ENCODE results near the gene STX17. TPM values are rescaled to one million over a fixed set of nuclear protein-coding genes. Genes with fewer than 3 reads are reported as not detected.

The STX17 gene
- total and polyA plus RNA-seq, 2 donors, result 7.5 to 21.0 TPM

- Histone ChIP-seq H3K4me1 (ENCODE audit: control insufficient read depth in 2 of 2, insufficient read depth in 2 of 2, low read length in 2 of 2) (no peaks in the 10 kb centered on the region), H3K9me3 (ENCODE audit: control insufficient read depth in 2 of 2, insufficient read depth in 1 of 2, low read length in 1 of 2) (peaks cover 0 to 10% of the 10 kb centered on the region in 2 donors), H3K36me3 (ENCODE audit: control insufficient read depth in 2 of 2, insufficient read depth in 2 of 2, low read length in 1 of 2) (peaks cover 15 to 20% of the 10 kb centered on the region in 2 donors), H3K27ac (ENCODE audit: low read depth in 1 of 2, low read length in 1 of 2) (no peak overlapping the region), H3K27me3 (ENCODE audit: control insufficient read depth in 2 of 2, insufficient read depth in 1 of 2, low read length in 1 of 2) (no peaks in the 10 kb centered on the region), H3K4me3 (ENCODE audit: low read length in 2 of 2) (no peak overlapping the region)
- no peak for DNase-seq (ENCODE audit: low read depth in 6 of 9, low spot score in 9 of 9)
- 98% methylated on average over 5 of the region's 5 CpGs for WGBS
Observed at GRCh38 chr9:99999797-100000196, 93.3 kb downstream of the STX17 start.

- peak in 8 of 9 donors; percentile 24 to 72 (median 46) for DNase-seq (ENCODE audit: low read depth in 6 of 9, low spot score in 9 of 9)
- WGBS, result 59% methylated on average over 1 of the region's 1 CpG
- Histone ChIP-seq H3K27me3 (ENCODE audit: control insufficient read depth in 2 of 2, insufficient read depth in 1 of 2, low read length in 1 of 2) (no peaks in the 10 kb centered on the region), H3K9me3 (ENCODE audit: control insufficient read depth in 2 of 2, insufficient read depth in 1 of 2, low read length in 1 of 2) (no peaks in the 10 kb centered on the region), H3K36me3 (ENCODE audit: control insufficient read depth in 2 of 2, insufficient read depth in 2 of 2, low read length in 1 of 2) (peaks cover 0 to 10% of the 10 kb centered on the region in 2 donors), H3K27ac (ENCODE audit: low read depth in 1 of 2, low read length in 1 of 2) (no peak overlapping the region), H3K4me1 (ENCODE audit: control insufficient read depth in 2 of 2, insufficient read depth in 2 of 2, low read length in 2 of 2) (no peaks in the 10 kb centered on the region), H3K4me3 (ENCODE audit: low read length in 2 of 2) (no peak overlapping the region)
Observed at GRCh38 chr9:100011062-100011681, 104.7 kb downstream of the STX17 start.

DNA sequence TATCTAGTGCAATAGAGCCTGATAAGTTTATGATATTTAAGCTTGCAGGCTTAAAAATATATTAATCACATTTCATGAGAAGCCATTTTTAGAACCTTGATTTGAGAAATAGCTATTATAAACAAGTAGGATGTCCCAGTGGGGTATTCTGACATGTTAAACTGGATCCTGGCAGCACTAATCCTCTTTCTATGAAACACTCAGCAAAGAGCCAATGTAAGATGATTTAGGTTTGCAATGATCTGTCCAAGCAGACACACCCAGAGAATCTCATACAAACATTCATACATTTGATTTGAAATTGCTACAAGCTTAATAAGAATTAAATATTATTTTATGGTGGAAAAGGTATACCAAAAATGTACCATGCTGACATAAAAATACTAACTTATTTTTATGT lies 105.8 kb downstream of the STX17 start:
- no peak for DNase-seq (ENCODE audit: low read depth in 6 of 9, low spot score in 9 of 9)
- no peaks in the 10 kb centered on the region for H3K9me3 ChIP-seq (ENCODE audit: control insufficient read depth in 2 of 2, insufficient read depth in 1 of 2, low read length in 1 of 2)
- H3K36me3 ChIP-seq (ENCODE audit: control insufficient read depth in 2 of 2, insufficient read depth in 2 of 2, low read length in 1 of 2), result peaks cover 0 to 14% of the 10 kb centered on the region in 2 donors
- H3K4me3 ChIP-seq (ENCODE audit: low read length in 2 of 2), result no peak overlapping the region
- no peaks in the 10 kb centered on the region for H3K27me3 ChIP-seq (ENCODE audit: control insufficient read depth in 2 of 2, insufficient read depth in 1 of 2, low read length in 1 of 2)
- no peak overlapping the region for H3K27ac ChIP-seq (ENCODE audit: low read depth in 1 of 2, low read length in 1 of 2)
- H3K4me1 ChIP-seq (ENCODE audit: control insufficient read depth in 2 of 2, insufficient read depth in 2 of 2, low read length in 2 of 2), result no peaks in the 10 kb centered on the region

GRCh38 chr9:100013573-100013972 lies 107.1 kb downstream of the STX17 start:
- Histone ChIP-seq H3K4me3 (ENCODE audit: low read length in 2 of 2) (no peak overlapping the region), H3K36me3 (ENCODE audit: control insufficient read depth in 2 of 2, insufficient read depth in 2 of 2, low read length in 1 of 2) (peaks cover 0 to 19% of the 10 kb centered on the region in 2 donors)
- WGBS, result 98% methylated on average over 2 of the region's 2 CpGs

GRCh38 chr9:100014846-100015245 lies 108.4 kb downstream of the STX17 start:
- Histone ChIP-seq H3K27ac (ENCODE audit: low read depth in 1 of 2, low read length in 1 of 2) (no peak overlapping the region), H3K9me3 (ENCODE audit: control insufficient read depth in 2 of 2, insufficient read depth in 1 of 2, low read length in 1 of 2) (no peaks in the 10 kb centered on the region), H3K4me3 (ENCODE audit: low read length in 2 of 2) (no peak overlapping the region), H3K36me3 (ENCODE audit: control insufficient read depth in 2 of 2, insufficient read depth in 2 of 2, low read length in 1 of 2) (peaks cover 0 to 23% of the 10 kb centered on the region in 2 donors), H3K4me1 (ENCODE audit: control insufficient read depth in 2 of 2, insufficient read depth in 2 of 2, low read length in 2 of 2) (no peaks in the 10 kb centered on the region), H3K27me3 (ENCODE audit: control insufficient read depth in 2 of 2, insufficient read depth in 1 of 2, low read length in 1 of 2) (no peaks in the 10 kb centered on the region)
- no peak for DNase-seq (ENCODE audit: low read depth in 6 of 9, low spot score in 9 of 9)

More at GRCh38 chr9:100013573-100013972, 107.1 kb downstream of the STX17 start:
- Histone ChIP-seq H3K4me1 (ENCODE audit: control insufficient read depth in 2 of 2, insufficient read depth in 2 of 2, low read length in 2 of 2) (no peaks in the 10 kb centered on the region), H3K9me3 (ENCODE audit: control insufficient read depth in 2 of 2, insufficient read depth in 1 of 2, low read length in 1 of 2) (no peaks in the 10 kb centered on the region), H3K27ac (ENCODE audit: low read depth in 1 of 2, low read length in 1 of 2) (no peak overlapping the region), H3K27me3 (ENCODE audit: control insufficient read depth in 2 of 2, insufficient read depth in 1 of 2, low read length in 1 of 2) (no peaks in the 10 kb centered on the region)
- DNase-seq (ENCODE audit: low read depth in 6 of 9, low spot score in 9 of 9), result no peak

DNA sequence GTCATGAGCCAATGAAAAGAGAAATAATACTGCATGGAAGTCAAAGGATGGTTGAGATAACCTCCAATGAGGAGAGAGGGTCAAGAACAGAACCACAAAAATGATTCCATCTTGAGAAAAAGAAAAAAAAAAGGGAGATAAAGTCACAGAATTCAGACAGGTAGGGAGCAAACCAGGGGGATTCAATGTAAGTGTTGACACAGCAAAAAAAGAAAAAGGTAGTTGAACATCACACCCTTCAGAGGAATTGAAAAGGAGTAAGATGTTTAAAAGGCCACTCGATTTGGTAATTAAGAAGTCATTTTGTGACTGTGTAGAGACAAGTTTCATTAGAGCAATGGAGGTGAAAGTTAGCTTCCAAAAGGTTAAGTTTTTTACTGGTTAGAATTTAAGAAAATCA lies 113.1 kb downstream of the STX17 start:
- Histone ChIP-seq H3K27me3 (ENCODE audit: control insufficient read depth in 2 of 2, insufficient read depth in 1 of 2, low read length in 1 of 2) (no peaks in the 10 kb centered on the region), H3K27ac (ENCODE audit: low read depth in 1 of 2, low read length in 1 of 2) (no peak overlapping the region), H3K4me3 (ENCODE audit: low read length in 2 of 2) (no peak overlapping the region), H3K9me3 (ENCODE audit: control insufficient read depth in 2 of 2, insufficient read depth in 1 of 2, low read length in 1 of 2) (no peaks in the 10 kb centered on the region), H3K4me1 (ENCODE audit: control insufficient read depth in 2 of 2, insufficient read depth in 2 of 2, low read length in 2 of 2) (no peaks in the 10 kb centered on the region), H3K36me3 (ENCODE audit: control insufficient read depth in 2 of 2, insufficient read depth in 2 of 2, low read length in 1 of 2) (peaks cover 0 to 26% of the 10 kb centered on the region in 2 donors)
- WGBS, result 98% methylated on average over 1 of the region's 1 CpG
- DNase-seq (ENCODE audit: low read depth in 6 of 9, low spot score in 9 of 9), result no peak

Other genes starting within 250 kb of the STX17 start
- gene NR4A3, start 84.8 kb upstream of the STX17 start, total RNA-seq, result 2.4 TPM
- 13.6 TPM for gene NR4A3, start 84.8 kb upstream of the STX17 start, polyA plus RNA-seq
- gene ERP44, start 192.3 kb downstream of the STX17 start, total RNA-seq, result 13.7 TPM
- 18.2 TPM for gene ERP44, start 192.3 kb downstream of the STX17 start, polyA plus RNA-seq
- 11.7 TPM for gene INVS, start 192.6 kb downstream of the STX17 start, total RNA-seq
- gene INVS, start 192.6 kb downstream of the STX17 start, polyA plus RNA-seq, result 5.0 TPM